Left lung (tissue), 10 donors: ENCODE measurements around the gene PBXIP1. TPM values are rescaled to one million over a fixed set of nuclear protein-coding genes. Genes with fewer than 3 reads are reported as not detected.

Experiments used
- ATAC-seq: fragments of 200-7000 bp; cut with Tn5 transposase; one replicate; pipeline ENCODE4 v1.9.1; 2020; ENCODE audit warnings: moderate library complexity
- DNase-seq, 4 donors: peaks; one replicate each; pipeline ENCODE4 v3.0.0-alpha.2; 2013 to 2020
- H3K27ac ChIP-seq, 2 donors: fragments of 200-600 bp; sonication (generic) in 1 of 2; one replicate each; pipeline versions ENCODE4 v1.5.0 to v1.8.0; 2020 to 2021
- H3K27me3 ChIP-seq, 2 donors: fragments of 200-600 bp; sonication (generic) in 1 of 2; one replicate each; pipeline versions ENCODE4 v1.5.0 to v1.8.0; 2020 to 2021
- H3K36me3 ChIP-seq, 2 donors: fragments of 200-600 bp; sonication (generic) in 1 of 2; one replicate each; pipeline versions ENCODE4 v1.5.0 to v1.8.0; 2020 to 2021
- H3K4me1 ChIP-seq, 2 donors: fragments of 200-600 bp; one replicate each; pipeline ENCODE4 v1.8.0; 2021
- H3K4me3 ChIP-seq, 2 donors: fragments of 200-600 bp; sonication (generic) in 1 of 2; one replicate each; pipeline versions ENCODE4 v1.5.0 to v1.8.0; 2020 to 2021; ENCODE audit warnings: mild to moderate bottlenecking in 1 of 2
- H3K9me3 ChIP-seq, 2 donors: fragments of 200-600 bp; sonication (generic) in 1 of 2; one replicate each; pipeline versions ENCODE4 v1.5.0 to v1.8.0; 2020 to 2021
- CTCF ChIP-seq, 2 donors: fragments of 200-600 bp; sonication (generic) in 1 of 2; IDR thresholded peaks; one replicate each; pipeline versions ENCODE4 v1.5.0 to v1.8.0; 2021; ENCODE audit warnings: antibody characterized with exemption in 2 of 2
- intact Hi-C, 2 donors: fragments of 100-400 bp; cut with DNase I; formaldehyde crosslinking; loops; one replicate each; pipeline versions ENCODE4 v1.11.2 to v1.14.2; 2022
- microRNA-seq, 2 donors: library from miRNA; unstranded; fragments of <30 nt; microRNA quantifications; one replicate each; pipeline ENCODE4, GENCODE V29; 2019
- polyA plus RNA-seq, 6 donors: library from polyadenylated mRNA; unstranded; fragments of 120-200 nt; gene quantifications; one replicate each; pipeline ENCODE4 v1.2.1, GENCODE V29; 2013; ENCODE audit not compliant: insufficient read length in 6 of 6
- total RNA-seq, 2 donors: library from RNA; stranded (reverse); fragmentation: NEBNext Ultra II Directional; extraction: Animal tissue kit (Norgen Biotek cat#: 25700); gene quantifications; one replicate each; pipeline ENCODE4 v1.2.1, GENCODE V29; 2021
- donor health status: DM: no; HTN: yes; CAD: no.
- donor health status: DM: no; HTN: no; CAD: no.

The PBXIP1 gene
- total and polyA plus RNA-seq, 8 donors: 32.6 to 84.4 (median 79.1) TPM

- H3K36me3 ChIP-seq: no peaks in the 10 kb centered on the region
- no peaks in the 10 kb centered on the region for H3K9me3 ChIP-seq
- no peaks in the 10 kb centered on the region for H3K27me3 ChIP-seq
- no peak overlapping the region for H3K4me3 ChIP-seq
- no peak overlapping the region for H3K27ac ChIP-seq
- intact Hi-C loops: no loop called here
- DNase-seq (no peak), ATAC-seq (no peak)
- no peak for TF ChIP-seq CTCF (IDR thresholded peaks at IDR 0.05)
- no peaks in the 10 kb centered on the region for H3K4me1 ChIP-seq
Observed at GRCh38 chr1:154899041-154899440, 56.9 kb downstream of the PBXIP1 start.

GRCh38 chr1:154896771-154897286 lies 59.1 kb downstream of the PBXIP1 start:
- DNase-seq (no peak), ATAC-seq (no peak)
- no peaks in the 10 kb centered on the region for H3K36me3 ChIP-seq
- no peak overlapping the region for H3K27ac ChIP-seq
- no peak for TF ChIP-seq CTCF (IDR thresholded peaks at IDR 0.05)
- H3K9me3 ChIP-seq: no peaks in the 10 kb centered on the region
- intact Hi-C loops: no loop called here
- H3K27me3 ChIP-seq: no peaks in the 10 kb centered on the region
- H3K4me1 ChIP-seq: no peaks in the 10 kb centered on the region
- H3K4me3 ChIP-seq: no peak overlapping the region

- H3K27me3 ChIP-seq: no peaks in the 10 kb centered on the region
- H3K4me1 ChIP-seq: no peaks in the 10 kb centered on the region
- no peak for TF ChIP-seq CTCF (IDR thresholded peaks at IDR 0.05)
- DNase-seq: no peak
- intact Hi-C loops: no loop called here
- no peak overlapping the region for H3K27ac ChIP-seq
- H3K4me3 ChIP-seq: no peak overlapping the region
- no peak for ATAC-seq
- no peaks in the 10 kb centered on the region for H3K9me3 ChIP-seq
- H3K36me3 ChIP-seq: no peaks in the 10 kb centered on the region
Observed at GRCh38 chr1:154895798-154896197, 60.1 kb downstream of the PBXIP1 start.

Small RNA genes within 50 kb of the gene (microRNA-seq; reads per million reads assigned to microRNA genes)
- 0.17 to 0.27 reads per million in 2 donors for gene MIR4258

Other genes with a start within 250 kb of the PBXIP1 start
- gene KCNN3, start 85.8 kb downstream of the PBXIP1 start, total RNA-seq: 1 to 10 TPM; 1.9 to 2.2 TPM
- 1 to 10 TPM; 2.0 to 3.1 (median 2.3) TPM for gene KCNN3, start 85.8 kb downstream of the PBXIP1 start, polyA plus RNA-seq
- gene PMVK, start 19.4 kb downstream of the PBXIP1 start, total RNA-seq: 10 to 100 TPM; 39.6 to 44.3 TPM
- 10 to 100 TPM; 31.7 to 39.2 (median 33.8) TPM for gene PMVK, start 19.4 kb downstream of the PBXIP1 start, polyA plus RNA-seq
- gene PYGO2, start 5.7 kb upstream of the PBXIP1 start, total RNA-seq: 10 to 100 TPM; 26.6 to 30.9 TPM
- gene PYGO2, start 5.7 kb upstream of the PBXIP1 start, polyA plus RNA-seq: 10 to 100 TPM; 35.8 to 42.9 (median 39.5) TPM
- 100 to 1,000 TPM; 134 to 144 TPM for gene SHC1, start 14.6 kb upstream of the PBXIP1 start, total RNA-seq
- gene SHC1, start 14.6 kb upstream of the PBXIP1 start, polyA plus RNA-seq: 100 to 1,000 TPM; 120 to 148 (median 127) TPM
- 10 to 100 TPM; 29.7 to 40.8 TPM for gene CKS1B, start 18.6 kb upstream of the PBXIP1 start, total RNA-seq
- gene CKS1B, start 18.6 kb upstream of the PBXIP1 start, polyA plus RNA-seq: 100 to 1,000 TPM in 3 of 6 donors, 10 to 100 TPM in 3; 86.0 to 141 (median 100) TPM
- gene FLAD1, start 27.2 kb upstream of the PBXIP1 start, total RNA-seq: 10 to 100 TPM; 26.4 to 39.9 TPM
- gene FLAD1, start 27.2 kb upstream of the PBXIP1 start, polyA plus RNA-seq: 10 to 100 TPM; 26.6 to 38.8 (median 30.2) TPM
- under 1 TPM in 1 of 2 donors, not detected in 1; 0.52 TPM for gene LENEP, start 37.5 kb upstream of the PBXIP1 start, total RNA-seq
- gene LENEP, start 37.5 kb upstream of the PBXIP1 start, polyA plus RNA-seq: 1 to 10 TPM in 3 of 6 donors, under 1 TPM in 3; 0.64 to 1.8 (median 0.92) TPM
- gene ZBTB7B, start 46.7 kb upstream of the PBXIP1 start, total RNA-seq: 100 to 1,000 TPM in 1 of 2 donors, 10 to 100 TPM in 1; 60.5 to 104 TPM
- gene ZBTB7B, start 46.7 kb upstream of the PBXIP1 start, polyA plus RNA-seq: 10 to 100 TPM; 14.4 to 21.7 (median 17.0) TPM
- 1 to 10 TPM in 1 of 2 donors, under 1 TPM in 1; 0.60 to 1.3 TPM for gene DCST2, start 77.7 kb upstream of the PBXIP1 start, total RNA-seq
- 1 to 10 TPM; 1.9 to 2.5 (median 2.2) TPM for gene DCST2, start 77.7 kb upstream of the PBXIP1 start, polyA plus RNA-seq
- gene DCST1, start 77.7 kb upstream of the PBXIP1 start, total RNA-seq: not detected
- gene DCST1, start 77.7 kb upstream of the PBXIP1 start, polyA plus RNA-seq: under 1 TPM; 0.57 to 0.87 (median 0.79) TPM
- 100 to 1,000 TPM; 116 to 172 TPM for gene ADAM15, start 95.2 kb upstream of the PBXIP1 start, total RNA-seq
- gene ADAM15, start 95.2 kb upstream of the PBXIP1 start, polyA plus RNA-seq: 100 to 1,000 TPM in 1 of 6 donors, 10 to 100 TPM in 5; 54.4 to 105 (median 74.6) TPM
- gene EFNA4, start 107.6 kb upstream of the PBXIP1 start, total RNA-seq: 10 to 100 TPM in 1 of 2 donors, 1 to 10 TPM in 1; 8.6 to 11.2 TPM
- gene EFNA4, start 107.6 kb upstream of the PBXIP1 start, polyA plus RNA-seq: 10 to 100 TPM; 19.1 to 23.1 (median 22.6) TPM
- 1 to 10 TPM; 1.1 to 2.0 TPM for gene EFNA3, start 122.7 kb upstream of the PBXIP1 start, total RNA-seq
- gene EFNA3, start 122.7 kb upstream of the PBXIP1 start, polyA plus RNA-seq: 1 to 10 TPM; 2.6 to 4.8 (median 3.9) TPM
- gene EFNA1, start 171.8 kb upstream of the PBXIP1 start, total RNA-seq: 100 to 1,000 TPM in 1 of 2 donors, 10 to 100 TPM in 1; 63.7 to 148 TPM
- gene EFNA1, start 171.8 kb upstream of the PBXIP1 start, polyA plus RNA-seq: 100 to 1,000 TPM in 3 of 6 donors, 10 to 100 TPM in 3; 83.5 to 105 (median 98.4) TPM
- 10 to 100 TPM; 46.6 to 64.6 TPM for gene SLC50A1, start 179.8 kb upstream of the PBXIP1 start, total RNA-seq
- gene SLC50A1, start 179.8 kb upstream of the PBXIP1 start, polyA plus RNA-seq: 10 to 100 TPM; 31.9 to 41.6 (median 34.5) TPM
- 10 to 100 TPM; 63.1 to 91.0 TPM for gene DPM3, start 184.4 kb upstream of the PBXIP1 start, total RNA-seq
- gene DPM3, start 184.4 kb upstream of the PBXIP1 start, polyA plus RNA-seq: 10 to 100 TPM; 19.6 to 30.7 (median 27.3) TPM
- gene KRTCAP2, start 217.2 kb upstream of the PBXIP1 start, total RNA-seq: 100 to 1,000 TPM; 176 to 184 TPM
- gene KRTCAP2, start 217.2 kb upstream of the PBXIP1 start, polyA plus RNA-seq: 100 to 1,000 TPM in 4 of 6 donors, 10 to 100 TPM in 2; 93.9 to 116 (median 110) TPM
- gene TRIM46, start 217.8 kb upstream of the PBXIP1 start, total RNA-seq: under 1 TPM; 0.45 to 0.73 TPM
- gene TRIM46, start 217.8 kb upstream of the PBXIP1 start, polyA plus RNA-seq: 1 to 10 TPM; 3.6 to 6.2 (median 4.6) TPM